SIG-M5 treated with dmso at 0.1 percent for 504 hours (cell line): ENCODE data around the gene ZIC4.

ENCODE experiments used
- DNase-seq: peaks from one replicate; lab custom pipeline; 2025; ENCODE audit not compliant: unreplicated experiment; lab: John Stamatoyannopoulos, UW

ZIC4 gene

DNA sequence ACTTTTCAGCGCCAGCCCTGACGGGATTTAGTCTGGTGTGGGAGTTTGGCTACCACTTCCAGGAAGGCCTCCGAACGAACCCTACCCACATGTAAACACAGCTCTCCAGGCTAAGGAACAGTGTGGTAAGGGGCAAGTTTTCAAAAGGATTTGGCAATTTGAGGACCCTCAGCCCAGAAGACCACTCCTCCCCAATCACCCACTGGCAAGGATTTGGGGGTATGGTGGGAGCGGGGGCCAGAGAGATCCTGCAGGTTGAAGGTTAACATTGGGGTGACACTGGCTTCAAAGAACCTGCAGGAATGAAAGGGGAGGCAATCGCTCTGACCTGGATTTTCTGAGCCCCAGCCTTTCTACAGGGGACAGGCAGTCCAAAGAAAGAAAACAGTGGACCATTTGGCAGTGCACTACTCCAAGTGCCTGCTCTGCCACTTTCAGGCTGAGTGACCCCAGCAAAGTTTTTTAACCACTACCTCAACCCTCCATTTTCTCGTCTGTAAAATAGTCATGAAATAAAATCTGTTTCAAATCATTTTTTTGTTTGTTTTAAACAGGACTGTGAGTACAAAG, 34.5 kb downstream of the ZIC4 start:
- no peak for DNase-seq

- no peak for DNase-seq
These were observed 35.2 kb downstream of the ZIC4 start for GRCh38 chr3:147371140-147371539.

- DNase-seq: no peak
These were observed 36.0 kb downstream of the ZIC4 start for GRCh38 chr3:147370349-147370748.

GRCh38 chr3:147369661-147370123, 36.7 kb downstream of the ZIC4 start:
- no peak for DNase-seq

DNA sequence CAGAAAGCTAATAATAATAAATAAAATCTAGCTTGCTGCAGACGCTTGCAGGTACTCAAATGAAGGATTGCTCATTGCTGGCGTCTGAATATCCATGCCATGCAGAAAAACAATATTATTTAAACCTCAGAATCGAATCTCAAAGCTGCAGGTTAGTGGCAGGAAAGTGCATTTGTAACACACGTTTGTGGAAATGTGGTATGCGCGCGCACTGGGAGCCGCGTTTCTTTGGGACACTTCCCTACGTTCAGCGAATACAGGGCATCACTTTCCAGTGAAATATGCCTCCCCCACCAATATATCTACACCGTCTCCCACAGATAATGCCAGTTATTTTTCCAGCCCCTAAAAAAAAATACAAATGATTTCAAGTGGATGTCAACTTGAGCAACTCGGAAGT, 37.1 kb downstream of the ZIC4 start:
- no peak for DNase-seq

GRCh38 chr3:147368561-147369221, 37.7 kb downstream of the ZIC4 start:
- no peak for DNase-seq

- DNase-seq: no peak
These were observed 38.2 kb downstream of the ZIC4 start for GRCh38 chr3:147368151-147368550.

DNA sequence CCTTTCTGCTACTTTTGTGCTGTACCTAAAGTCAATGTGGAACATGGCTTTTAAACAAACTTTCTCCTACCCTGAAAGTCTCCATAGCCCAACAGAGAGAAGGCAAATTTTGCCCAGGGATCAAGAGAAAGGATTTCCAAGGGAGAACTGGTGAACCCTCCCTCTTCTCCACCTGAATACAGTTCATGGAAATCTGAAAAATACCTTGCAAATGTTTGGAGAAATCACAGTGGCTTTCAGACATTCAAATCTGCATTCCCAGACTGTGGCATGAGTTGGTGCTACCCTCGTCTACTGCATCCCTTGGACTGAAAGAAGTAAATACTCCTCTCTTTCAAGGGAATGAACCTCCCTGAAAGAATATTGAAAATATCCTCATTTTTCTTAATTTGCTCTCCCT, 38.7 kb downstream of the ZIC4 start:
- DNase-seq: no peak

GRCh38 chr3:147365196-147366115, 40.9 kb downstream of the ZIC4 start:
- no peak for DNase-seq

- no peak for DNase-seq
These were observed 41.6 kb downstream of the ZIC4 start for GRCh38 chr3:147364771-147365170.

DNA sequence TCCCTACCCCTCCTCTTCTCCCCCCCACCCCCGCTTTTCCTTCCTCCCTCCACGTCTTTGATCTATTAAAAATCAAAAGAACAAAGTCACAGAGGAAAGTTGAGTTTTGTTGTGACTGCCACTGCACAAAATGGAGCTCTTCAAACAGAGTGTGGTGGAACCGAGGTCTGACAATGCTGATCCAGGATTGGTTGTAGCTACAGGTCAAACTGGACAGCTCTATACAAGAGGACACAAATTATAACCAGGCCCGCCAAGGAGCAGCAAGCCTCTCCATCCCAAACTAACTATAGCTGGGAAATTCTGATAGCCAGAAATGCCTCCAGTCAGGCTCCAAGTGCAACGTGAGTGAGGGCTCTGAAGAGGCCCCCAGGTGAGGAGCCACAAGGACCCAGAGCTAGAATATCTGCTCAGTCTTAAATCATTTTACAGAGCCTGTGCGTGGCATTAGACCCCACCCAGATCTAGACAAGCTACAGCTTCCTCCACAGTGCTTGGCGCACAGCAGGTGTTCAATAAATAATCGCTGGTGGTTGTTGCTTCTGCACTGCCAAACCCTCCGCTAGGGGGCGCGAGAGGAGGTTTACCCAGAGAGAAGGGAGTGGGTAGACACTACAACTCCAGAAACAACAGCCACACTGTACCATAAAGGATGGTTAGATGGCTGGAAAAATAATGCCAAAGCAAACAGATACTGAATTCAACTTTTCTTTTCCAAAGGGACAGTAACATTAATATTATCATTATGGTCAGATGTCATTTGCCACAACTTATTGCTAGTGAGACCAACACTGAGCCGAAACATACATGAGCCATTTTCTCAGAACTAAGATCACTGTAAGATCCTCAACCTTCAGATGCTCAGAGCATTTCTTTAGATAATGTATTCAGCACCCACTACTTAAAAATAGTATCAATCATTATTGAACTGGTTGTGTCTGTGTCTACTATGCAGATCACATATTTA, 44.6 kb downstream of the ZIC4 start:
- DNase-seq: peak; percentile 6

GRCh38 chr3:147360646-147361453, 45.5 kb downstream of the ZIC4 start:
- no peak for DNase-seq

GRCh38 chr3:147360051-147360439, 46.3 kb downstream of the ZIC4 start:
- no peak for DNase-seq

GRCh38 chr3:147359177-147360050, 46.9 kb downstream of the ZIC4 start:
- DNase-seq: no peak

GRCh38 chr3:147358144-147358992, 48.0 kb downstream of the ZIC4 start:
- DNase-seq: no peak

- no peak for DNase-seq
These were observed 49.1 kb downstream of the ZIC4 start for GRCh38 chr3:147356909-147357900.
